Measurements from ENCODE around the gene RPUSD2.

The RPUSD2 gene

DNA sequence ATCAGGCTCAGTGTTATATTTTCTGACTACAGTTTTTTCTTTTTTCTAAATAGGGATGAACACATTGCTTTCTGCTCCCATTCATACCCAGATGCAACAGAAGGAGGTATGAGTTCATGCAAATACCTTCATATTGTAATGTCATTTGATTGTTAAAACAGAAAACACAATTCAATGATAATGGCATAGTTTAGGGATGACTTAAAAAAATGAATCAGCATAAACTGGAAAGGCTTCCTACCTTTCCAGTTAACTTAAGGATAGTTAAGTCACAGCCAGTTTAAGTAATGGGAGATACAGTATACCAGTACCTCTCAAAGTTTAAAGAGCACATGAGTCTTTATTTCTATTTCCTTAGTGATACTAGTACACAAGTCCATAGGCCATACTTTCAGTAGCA lies 49.8 kb downstream of the RPUSD2 start:
- DNase-seq (ENCODE audit: low read depth in 1 of 2, low spot score in 1 of 2) = no peak
- TF ChIP-seq, protein P1, sequence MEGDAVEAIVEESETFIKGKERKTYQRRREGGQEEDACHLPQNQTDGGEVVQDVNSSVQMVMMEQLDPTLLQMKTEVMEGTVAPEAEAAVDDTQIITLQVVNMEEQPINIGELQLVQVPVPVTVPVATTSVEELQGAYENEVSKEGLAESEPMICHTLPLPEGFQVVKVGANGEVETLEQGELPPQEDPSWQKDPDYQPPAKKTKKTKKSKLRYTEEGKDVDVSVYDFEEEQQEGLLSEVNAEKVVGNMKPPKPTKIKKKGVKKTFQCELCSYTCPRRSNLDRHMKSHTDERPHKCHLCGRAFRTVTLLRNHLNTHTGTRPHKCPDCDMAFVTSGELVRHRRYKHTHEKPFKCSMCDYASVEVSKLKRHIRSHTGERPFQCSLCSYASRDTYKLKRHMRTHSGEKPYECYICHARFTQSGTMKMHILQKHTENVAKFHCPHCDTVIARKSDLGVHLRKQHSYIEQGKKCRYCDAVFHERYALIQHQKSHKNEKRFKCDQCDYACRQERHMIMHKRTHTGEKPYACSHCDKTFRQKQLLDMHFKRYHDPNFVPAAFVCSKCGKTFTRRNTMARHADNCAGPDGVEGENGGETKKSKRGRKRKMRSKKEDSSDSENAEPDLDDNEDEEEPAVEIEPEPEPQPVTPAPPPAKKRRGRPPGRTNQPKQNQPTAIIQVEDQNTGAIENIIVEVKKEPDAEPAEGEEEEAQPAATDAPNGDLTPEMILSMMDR (IDR thresholded peaks at IDR 0.05; ENCODE audit: insufficient read depth, low read length) = no peak
- TF ChIP-seq GABPA (IDR thresholded peaks at IDR 0.05; ENCODE audit: low read depth) (no peak), SPI1 (IDR thresholded peaks at IDR 0.05; ENCODE audit: borderline replicate concordance, low read depth) (no peak), POLR2AphosphoS5 (IDR thresholded peaks at IDR 0.05; ENCODE audit: low read depth) (no peak)
- TF ChIP-seq, protein P2, sequence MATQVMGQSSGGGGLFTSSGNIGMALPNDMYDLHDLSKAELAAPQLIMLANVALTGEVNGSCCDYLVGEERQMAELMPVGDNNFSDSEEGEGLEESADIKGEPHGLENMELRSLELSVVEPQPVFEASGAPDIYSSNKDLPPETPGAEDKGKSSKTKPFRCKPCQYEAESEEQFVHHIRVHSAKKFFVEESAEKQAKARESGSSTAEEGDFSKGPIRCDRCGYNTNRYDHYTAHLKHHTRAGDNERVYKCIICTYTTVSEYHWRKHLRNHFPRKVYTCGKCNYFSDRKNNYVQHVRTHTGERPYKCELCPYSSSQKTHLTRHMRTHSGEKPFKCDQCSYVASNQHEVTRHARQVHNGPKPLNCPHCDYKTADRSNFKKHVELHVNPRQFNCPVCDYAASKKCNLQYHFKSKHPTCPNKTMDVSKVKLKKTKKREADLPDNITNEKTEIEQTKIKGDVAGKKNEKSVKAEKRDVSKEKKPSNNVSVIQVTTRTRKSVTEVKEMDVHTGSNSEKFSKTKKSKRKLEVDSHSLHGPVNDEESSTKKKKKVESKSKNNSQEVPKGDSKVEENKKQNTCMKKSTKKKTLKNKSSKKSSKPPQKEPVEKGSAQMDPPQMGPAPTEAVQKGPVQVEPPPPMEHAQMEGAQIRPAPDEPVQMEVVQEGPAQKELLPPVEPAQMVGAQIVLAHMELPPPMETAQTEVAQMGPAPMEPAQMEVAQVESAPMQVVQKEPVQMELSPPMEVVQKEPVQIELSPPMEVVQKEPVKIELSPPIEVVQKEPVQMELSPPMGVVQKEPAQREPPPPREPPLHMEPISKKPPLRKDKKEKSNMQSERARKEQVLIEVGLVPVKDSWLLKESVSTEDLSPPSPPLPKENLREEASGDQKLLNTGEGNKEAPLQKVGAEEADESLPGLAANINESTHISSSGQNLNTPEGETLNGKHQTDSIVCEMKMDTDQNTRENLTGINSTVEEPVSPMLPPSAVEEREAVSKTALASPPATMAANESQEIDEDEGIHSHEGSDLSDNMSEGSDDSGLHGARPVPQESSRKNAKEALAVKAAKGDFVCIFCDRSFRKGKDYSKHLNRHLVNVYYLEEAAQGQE (IDR thresholded peaks at IDR 0.05; ENCODE audit: insufficient replicate concordance, low read depth) = no peak
- Histone ChIP-seq H3K27ac (replicated peaks) (no peak overlapping the region), H3K4me3 (replicated peaks; ENCODE audit: insufficient read depth, low read length) (no peak overlapping the region), H3K27me3 (ENCODE audit: insufficient read depth, poor library complexity, severe bottlenecking) (no peaks in the 10 kb centered on the region)

DNA sequence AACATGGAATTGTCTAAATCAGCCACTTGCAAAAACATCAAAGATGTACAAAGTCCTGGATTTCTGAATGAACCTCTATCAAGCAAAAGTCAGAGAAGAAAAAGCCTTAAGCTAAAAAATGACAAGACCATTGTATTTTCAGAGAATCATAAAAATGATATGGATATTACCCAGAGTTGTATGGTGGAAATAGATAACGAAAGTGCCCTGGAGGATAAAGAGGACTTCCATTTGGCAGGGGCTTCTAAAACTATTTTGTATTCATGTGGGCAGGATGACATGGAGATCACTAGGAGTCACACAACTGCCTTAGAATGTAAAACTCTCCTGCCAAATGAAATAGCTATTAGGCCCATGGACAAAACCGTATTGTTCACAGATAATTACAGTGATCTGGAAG lies 54.3 kb downstream of the RPUSD2 start:
- no peak for TF ChIP-seq SPI1 (IDR thresholded peaks at IDR 0.05; ENCODE audit: borderline replicate concordance, low read depth)
- TF ChIP-seq GABPA (IDR thresholded peaks at IDR 0.05; ENCODE audit: low read depth) = no peak
- TF ChIP-seq, protein P1 (IDR thresholded peaks at IDR 0.05; ENCODE audit: insufficient read depth, low read length) = no peak
- TF ChIP-seq POLR2AphosphoS5 (IDR thresholded peaks at IDR 0.05; ENCODE audit: low read depth) = no peak
- TF ChIP-seq, protein P2 (IDR thresholded peaks at IDR 0.05; ENCODE audit: insufficient replicate concordance, low read depth) = no peak
- H3K4me3 ChIP-seq (replicated peaks; ENCODE audit: insufficient read depth, low read length) = no peak overlapping the region
- no peak overlapping the region for H3K27ac ChIP-seq (replicated peaks)
- H3K27me3 ChIP-seq (ENCODE audit: insufficient read depth, poor library complexity, severe bottlenecking) = no peaks in the 10 kb centered on the region
- no peak for DNase-seq (ENCODE audit: low read depth in 1 of 2, low spot score in 1 of 2)
